T-helper 17 cell (primary cell): ENCODE measurements around the gene FOXL1. TPM values are rescaled to one million over a fixed set of nuclear protein-coding genes. Genes with fewer than 3 reads are reported as not detected.

ENCODE experiments used
- ATAC-seq: fragments of 150-1000 bp; cut with Tn5 transposase; 2 replicates; pipeline ENCODE4 v1.10.0; 2021; ENCODE audit warnings: mild to moderate bottlenecking, moderate library complexity
- DNase-seq, 3 donors: peaks; one replicate each; pipeline versions ENCODE4 v3.0.0 to v3.0.0-alpha.2; 2020 to 2021
- H3K9me3 ChIP-seq: one replicate; pipeline ENCODE4 v1.7.0; 2013; ENCODE audit warnings: low read length, mild to moderate bottlenecking; ENCODE audit not compliant: control insufficient read depth, poor library complexity, severe bottlenecking
- H3K27ac Mint-ChIP-seq: one replicate; pipeline ENCODE4 v1.8.0; 2022; ENCODE audit warnings: mild to moderate bottlenecking, moderate library complexity, mixed read lengths
- H3K27me3 Mint-ChIP-seq: one replicate; pipeline ENCODE4 v1.8.0; 2022; ENCODE audit warnings: mixed read lengths
- H3K36me3 Mint-ChIP-seq: one replicate; pipeline ENCODE4 v1.8.0; 2022; ENCODE audit warnings: low read depth, mixed read lengths
- H3K4me1 Mint-ChIP-seq: one replicate; pipeline ENCODE4 v1.8.0; 2022; ENCODE audit warnings: mild to moderate bottlenecking, mixed read lengths
- H3K4me3 Mint-ChIP-seq: one replicate; pipeline ENCODE4 v1.8.0; 2022; ENCODE audit warnings: mild to moderate bottlenecking, moderate library complexity, mixed read lengths
- total RNA-seq, 4 donors: library from RNA in 2 of 4; stranded (reverse) in 2 of 4; gene quantifications; one replicate each; pipeline ENCODE4 v1.2.3 and lab custom pipeline; 2022 to 2026

Gene FOXL1
- total RNA-seq, 2 donors from 2014 or later: 0.13 TPM; not detected in 1

GRCh38 chr16:86618431-86619238 is 40.3 kb downstream of the FOXL1 start:
- Mint-ChIP-seq H3K27me3 (peaks cover 31% of the 10 kb centered on the region), H3K27ac (no peak overlapping the region), H3K4me3 (no peak overlapping the region), H3K4me1 (peaks cover 3% of the 10 kb centered on the region), H3K36me3 (peaks cover 2% of the 10 kb centered on the region)
- no peak for DNase-seq
- ATAC-seq: no peak
- no peaks in the 10 kb centered on the region for H3K9me3 ChIP-seq

- H3K36me3 Mint-ChIP-seq: peaks cover 2% of the 10 kb centered on the region
- no peak for DNase-seq
- H3K4me1 Mint-ChIP-seq: peaks cover 3% of the 10 kb centered on the region
- no peak overlapping the region for H3K4me3 Mint-ChIP-seq
- no peak for ATAC-seq
- H3K27ac Mint-ChIP-seq: no peak overlapping the region
- H3K27me3 Mint-ChIP-seq: peaks cover 30% of the 10 kb centered on the region
- H3K9me3 ChIP-seq: no peaks in the 10 kb centered on the region
Observed at GRCh38 chr16:86619239-86619794, 41.0 kb downstream of the FOXL1 start.

GRCh38 chr16:86620184-86620583 is 41.8 kb downstream of the FOXL1 start:
- no peak overlapping the region for H3K4me3 Mint-ChIP-seq
- H3K27ac Mint-ChIP-seq: no peak overlapping the region
- DNase-seq (no peak), ATAC-seq (no peak)
- no peaks in the 10 kb centered on the region for H3K9me3 ChIP-seq
- H3K27me3 Mint-ChIP-seq: peaks cover 22% of the 10 kb centered on the region
- H3K36me3 Mint-ChIP-seq: peaks cover 2% of the 10 kb centered on the region
- H3K4me1 Mint-ChIP-seq: peaks cover 3% of the 10 kb centered on the region

- no peak overlapping the region for H3K27ac Mint-ChIP-seq
- no peaks in the 10 kb centered on the region for H3K9me3 ChIP-seq
- no peak overlapping the region for H3K4me3 Mint-ChIP-seq
- H3K4me1 Mint-ChIP-seq: peaks cover 3% of the 10 kb centered on the region
- ATAC-seq (no peak), DNase-seq (no peak)
- peaks cover 2% of the 10 kb centered on the region for H3K36me3 Mint-ChIP-seq
- peaks cover 29% of the 10 kb centered on the region for H3K27me3 Mint-ChIP-seq
Observed at GRCh38 chr16:86621966-86622365, 43.6 kb downstream of the FOXL1 start.

GRCh38 chr16:86622700-86623615 is 44.6 kb downstream of the FOXL1 start:
- H3K4me1 Mint-ChIP-seq: peaks cover 3% of the 10 kb centered on the region
- H3K4me3 Mint-ChIP-seq: no peak overlapping the region
- no peaks in the 10 kb centered on the region for H3K9me3 ChIP-seq
- no peak for DNase-seq
- no peak overlapping the region for H3K27ac Mint-ChIP-seq
- peaks cover 35% of the 10 kb centered on the region for H3K27me3 Mint-ChIP-seq
- peaks cover 2% of the 10 kb centered on the region for H3K36me3 Mint-ChIP-seq
- no peak for ATAC-seq

- peaks cover 4% of the 10 kb centered on the region for H3K36me3 Mint-ChIP-seq
- H3K9me3 ChIP-seq: no peaks in the 10 kb centered on the region
- H3K4me1 Mint-ChIP-seq: peaks cover 3% of the 10 kb centered on the region
- peaks cover 49% of the 10 kb centered on the region for H3K27me3 Mint-ChIP-seq
- no peak overlapping the region for H3K4me3 Mint-ChIP-seq
- ATAC-seq (no peak), DNase-seq (no peak)
- H3K27ac Mint-ChIP-seq: no peak overlapping the region
Observed at GRCh38 chr16:86625029-86625428, 46.7 kb downstream of the FOXL1 start.

- ATAC-seq (no peak), DNase-seq (no peak)
- H3K9me3 ChIP-seq: no peaks in the 10 kb centered on the region
- Mint-ChIP-seq H3K27ac (no peak overlapping the region), H3K4me3 (no peak overlapping the region), H3K4me1 (peaks cover 6% of the 10 kb centered on the region), H3K27me3 (peaks cover 54% of the 10 kb centered on the region), H3K36me3 (peaks cover 4% of the 10 kb centered on the region)
Observed at GRCh38 chr16:86625821-86626220, 47.5 kb downstream of the FOXL1 start.

- H3K9me3 ChIP-seq: no peaks in the 10 kb centered on the region
- ATAC-seq (no peak), DNase-seq (no peak)
- Mint-ChIP-seq H3K36me3 (peaks cover 4% of the 10 kb centered on the region), H3K27ac (no peak overlapping the region), H3K4me3 (no peak overlapping the region), H3K4me1 (peaks cover 6% of the 10 kb centered on the region), H3K27me3 (peaks cover 58% of the 10 kb centered on the region)
Observed at GRCh38 chr16:86626284-86626683, 47.9 kb downstream of the FOXL1 start.

GRCh38 chr16:86626966-86627365 is 48.6 kb downstream of the FOXL1 start:
- no peak overlapping the region for H3K27ac Mint-ChIP-seq
- ATAC-seq (no peak), DNase-seq (no peak)
- H3K4me3 Mint-ChIP-seq: no peak overlapping the region
- peaks cover 6% of the 10 kb centered on the region for H3K4me1 Mint-ChIP-seq
- peaks cover 4% of the 10 kb centered on the region for H3K36me3 Mint-ChIP-seq
- no peaks in the 10 kb centered on the region for H3K9me3 ChIP-seq
- peaks cover 60% of the 10 kb centered on the region for H3K27me3 Mint-ChIP-seq

- peaks cover 3% of the 10 kb centered on the region for H3K4me1 Mint-ChIP-seq
- H3K36me3 Mint-ChIP-seq: peaks cover 2% of the 10 kb centered on the region
- no peaks in the 10 kb centered on the region for H3K9me3 ChIP-seq
- H3K4me3 Mint-ChIP-seq: no peak overlapping the region
- peaks cover 45% of the 10 kb centered on the region for H3K27me3 Mint-ChIP-seq
- H3K27ac Mint-ChIP-seq: no peak overlapping the region
- ATAC-seq (no peak), DNase-seq (no peak)
Observed at GRCh38 chr16:86628614-86629013, 50.3 kb downstream of the FOXL1 start.

GRCh38 chr16:86630471-86630870 is 52.1 kb downstream of the FOXL1 start:
- H3K27ac Mint-ChIP-seq: no peak overlapping the region
- H3K4me1 Mint-ChIP-seq: peaks cover 3% of the 10 kb centered on the region
- no peak for DNase-seq
- ATAC-seq: no peak
- H3K9me3 ChIP-seq: no peaks in the 10 kb centered on the region
- H3K36me3 Mint-ChIP-seq: peaks cover 2% of the 10 kb centered on the region
- no peak overlapping the region for H3K4me3 Mint-ChIP-seq
- peaks cover 58% of the 10 kb centered on the region for H3K27me3 Mint-ChIP-seq

- H3K4me1 Mint-ChIP-seq: peaks cover 3% of the 10 kb centered on the region
- DNase-seq (no peak), ATAC-seq (no peak)
- no peak overlapping the region for H3K4me3 Mint-ChIP-seq
- peaks cover 57% of the 10 kb centered on the region for H3K27me3 Mint-ChIP-seq
- peaks cover 2% of the 10 kb centered on the region for H3K36me3 Mint-ChIP-seq
- H3K27ac Mint-ChIP-seq: no peak overlapping the region
- no peaks in the 10 kb centered on the region for H3K9me3 ChIP-seq
Observed at GRCh38 chr16:86631444-86631843, 53.1 kb downstream of the FOXL1 start.
